GM04504 (cell line): ENCODE data around the gene RECQL5.
"Not testable (repeated sequence)": the region's sequence is repeated elsewhere in the genome, so short reads cannot be mapped to it uniquely, and the experiment has no call there.

ENCODE experiments used
- DNase-seq: peaks from one replicate; pipeline ENCODE4 v3.0.0-alpha.2; 2012; ENCODE audit warnings: low read depth

RECQL5 gene

DNA sequence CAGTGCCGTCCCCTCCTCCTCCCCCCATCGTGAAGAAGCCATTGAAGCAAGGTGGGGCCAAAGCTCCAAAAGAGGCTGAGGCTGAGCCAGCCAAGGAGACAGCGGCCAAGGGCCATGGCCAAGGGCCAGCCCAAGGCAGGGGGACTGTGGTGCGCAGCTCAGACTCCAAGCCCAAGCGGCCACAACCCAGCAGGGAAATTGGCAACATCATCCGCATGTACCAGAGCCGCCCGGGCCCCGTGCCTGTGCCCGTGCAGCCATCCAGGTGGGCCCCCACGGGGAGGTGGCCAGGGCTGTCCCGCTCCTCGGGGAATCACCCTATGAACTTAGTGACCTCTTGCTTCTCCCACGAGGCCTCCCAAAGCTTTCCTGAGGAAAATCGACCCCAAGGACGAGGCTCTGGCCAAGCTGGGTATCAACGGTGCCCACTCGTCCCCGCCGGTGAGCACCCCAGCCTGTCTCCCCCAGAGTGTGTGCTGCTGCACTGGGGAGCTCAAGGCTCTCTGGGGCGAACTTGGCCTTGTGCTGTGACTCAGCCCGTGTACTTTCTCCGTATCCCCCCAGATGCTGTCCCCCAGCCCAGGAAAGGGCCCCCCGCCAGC, 50.3 kb downstream of the RECQL5 start:
- DNase-seq, result no peak

- no peak for DNase-seq
Observed at GRCh38 chr17:75615301-75615700, 51.7 kb downstream of the RECQL5 start.

GRCh38 chr17:75614556-75615270, 52.2 kb downstream of the RECQL5 start:
- DNase-seq, result no peak

GRCh38 chr17:75614006-75614405, 52.9 kb downstream of the RECQL5 start:
- no peak for DNase-seq

DNA sequence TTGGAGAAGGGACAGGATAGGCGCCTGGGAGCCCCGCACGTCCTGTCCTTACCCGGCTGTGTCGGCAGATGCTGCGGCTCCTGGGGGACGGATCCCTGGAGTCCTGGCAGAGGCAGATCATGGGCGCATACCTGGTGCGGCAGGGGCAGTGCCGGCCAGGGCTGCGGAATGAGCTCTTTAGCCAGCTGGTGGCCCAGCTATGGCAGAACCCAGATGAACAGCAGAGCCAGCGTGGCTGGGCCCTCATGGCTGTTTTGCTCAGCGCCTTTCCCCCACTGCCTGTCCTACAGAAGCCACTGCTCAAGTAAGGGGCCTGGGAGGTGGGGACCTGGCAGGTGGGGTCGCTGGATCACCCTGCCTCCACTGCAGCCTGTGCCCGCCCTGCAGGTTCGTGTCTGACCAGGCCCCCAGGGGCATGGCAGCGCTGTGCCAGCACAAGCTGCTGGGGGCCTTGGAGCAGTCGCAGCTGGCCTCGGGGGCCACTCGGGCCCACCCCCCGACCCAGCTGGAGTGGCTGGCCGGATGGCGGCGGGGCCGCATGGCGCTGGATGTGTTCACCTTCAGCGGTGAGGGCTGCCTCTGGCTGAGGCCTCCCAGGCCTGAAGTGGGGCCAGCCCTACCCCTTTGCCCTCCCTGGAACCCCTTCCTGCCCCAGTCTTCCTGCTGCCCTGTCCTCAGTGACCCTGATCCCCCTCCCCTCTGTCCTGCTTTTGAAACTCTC, 53.9 kb downstream of the RECQL5 start:
- DNase-seq, result no peak

DNA sequence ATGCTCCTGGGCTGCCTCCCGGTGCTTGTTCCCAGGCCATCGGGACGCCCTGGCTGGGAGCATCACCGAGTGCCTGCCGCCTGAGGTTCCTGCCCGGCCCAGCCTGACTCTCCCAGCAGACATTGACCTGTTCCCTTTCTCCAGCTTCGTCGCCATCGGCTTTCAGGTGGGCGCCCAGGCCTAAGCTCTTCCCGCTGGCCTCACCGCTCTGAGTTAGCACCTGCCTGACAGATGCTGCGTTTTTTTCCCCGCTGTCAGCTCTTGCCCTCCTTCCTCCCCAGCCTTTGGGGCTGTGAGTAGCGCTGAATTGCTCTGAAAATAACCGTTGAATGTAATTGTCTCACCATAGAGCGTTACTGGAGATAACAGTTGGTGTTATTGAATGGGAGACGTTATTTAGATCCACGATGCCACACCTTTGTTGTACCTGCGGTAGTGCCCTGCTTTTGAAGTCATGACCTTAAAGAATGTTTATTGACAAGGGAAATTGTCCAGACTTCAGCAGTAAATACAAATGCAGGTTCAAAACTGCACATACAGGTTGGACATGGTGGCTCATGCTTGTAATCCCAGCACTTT, 55.0 kb downstream of the RECQL5 start:
- DNase-seq, result no peak

DNA sequence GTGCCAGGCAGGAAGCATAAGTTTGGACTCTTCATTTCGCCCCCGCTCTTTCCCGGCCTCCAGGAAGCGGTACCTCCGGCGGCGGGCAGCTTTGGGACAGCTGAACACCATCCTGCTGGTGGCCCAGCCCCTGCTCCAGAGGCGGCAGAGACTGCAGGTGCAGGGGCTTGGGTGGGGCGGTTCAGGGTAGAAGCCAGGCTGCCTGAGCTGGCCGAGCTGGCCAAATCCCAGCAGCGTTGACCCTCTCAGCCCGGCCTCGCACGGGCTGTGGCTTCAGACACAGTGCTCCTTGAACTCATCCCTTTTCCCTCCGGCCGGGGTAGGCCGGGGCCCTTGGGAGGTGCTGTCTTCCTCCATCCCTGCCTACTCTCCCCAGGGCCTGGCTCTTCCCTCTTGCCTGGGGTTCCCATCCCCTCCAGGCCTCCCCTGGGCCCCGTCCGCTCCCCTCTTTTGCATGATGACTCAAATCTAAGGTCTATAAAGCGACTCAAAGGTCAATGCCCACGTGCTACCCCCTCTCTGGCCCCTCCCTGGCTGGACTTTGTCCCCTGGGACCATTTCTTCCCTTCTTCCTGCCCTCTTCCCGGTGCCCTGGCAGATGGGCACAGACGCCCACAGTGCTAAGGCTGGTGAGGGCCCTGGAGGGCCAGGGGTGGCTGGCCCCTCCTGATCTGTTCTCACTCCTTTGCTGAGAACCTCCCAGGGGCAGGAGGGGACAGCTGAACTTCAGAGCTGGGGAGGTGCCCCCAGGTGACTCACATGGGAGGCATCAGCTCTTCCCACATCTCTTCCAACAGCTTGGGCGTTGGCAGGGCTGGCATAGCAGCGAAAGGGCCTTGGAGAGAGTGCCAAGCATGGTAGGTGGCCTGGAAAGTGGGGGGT, 56.6 kb downstream of the RECQL5 start:
- DNase-seq, result no peak

DNA sequence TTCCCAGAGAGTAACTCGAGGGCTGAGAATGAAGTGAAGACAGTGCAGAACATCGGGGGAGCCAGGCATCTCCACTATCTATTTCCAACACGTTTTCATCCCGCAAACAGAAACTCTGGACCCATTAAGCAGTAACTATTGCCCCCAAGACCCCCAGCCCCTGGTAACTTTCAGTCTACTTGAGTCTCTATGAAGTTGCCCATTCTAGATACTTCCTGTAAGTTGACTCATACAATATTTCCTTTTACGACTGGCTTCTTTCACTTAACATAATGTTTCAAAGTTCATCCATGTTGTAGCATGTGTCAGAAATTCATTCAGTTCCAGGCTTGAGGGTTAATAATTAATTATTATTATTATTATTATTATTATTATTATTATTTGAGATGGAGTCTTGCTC, 59.9 kb downstream of the RECQL5 start:
- DNase-seq, result no peak

DNA sequence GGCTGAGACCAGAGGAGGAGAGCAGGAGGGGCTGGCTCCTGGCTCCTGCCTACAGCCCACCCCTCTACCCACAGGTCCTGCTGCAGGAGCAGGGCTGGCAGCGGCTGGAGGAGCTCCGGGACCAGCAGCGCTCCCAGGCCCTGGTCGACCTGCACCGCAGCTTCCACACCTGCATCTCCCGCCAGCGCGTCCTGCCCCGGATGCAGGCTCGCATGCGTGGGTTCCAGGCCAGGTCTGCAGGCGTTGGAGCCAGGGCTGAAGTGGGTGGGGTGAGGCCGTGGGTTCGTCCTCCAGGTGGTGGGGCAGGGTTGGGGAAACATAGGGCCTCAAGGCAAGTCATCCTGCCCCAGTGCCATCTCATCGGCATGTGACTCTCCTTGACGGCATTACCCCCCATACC, 61.2 kb downstream of the RECQL5 start:
- no peak for DNase-seq

- DNase-seq, result no peak
Observed at GRCh38 chr17:75604034-75604695, 62.8 kb downstream of the RECQL5 start.

GRCh38 chr17:75603123-75603522, 63.8 kb downstream of the RECQL5 start:
- no peak for DNase-seq

DNA sequence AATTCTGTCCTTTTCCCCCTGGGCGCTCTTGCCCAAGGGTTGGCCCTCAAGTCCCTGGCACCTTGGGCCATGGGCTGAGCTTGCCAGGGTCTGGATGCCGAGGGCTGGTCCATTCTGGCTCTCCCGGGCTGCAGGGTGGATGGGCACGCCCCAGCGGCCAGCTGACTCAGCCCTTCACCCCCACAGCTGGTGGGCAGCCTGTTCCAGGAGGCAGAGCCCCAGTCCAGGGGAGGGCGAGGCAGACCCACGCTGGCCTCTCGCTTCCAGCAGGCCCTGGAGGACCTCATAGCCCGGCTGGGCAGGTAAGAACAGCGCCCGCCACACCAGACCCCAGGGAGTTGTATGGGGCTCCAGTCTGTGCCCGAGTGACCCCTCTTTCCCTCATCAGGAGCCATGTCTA, 64.3 kb downstream of the RECQL5 start:
- DNase-seq, result no peak

- no peak for DNase-seq
Observed at GRCh38 chr17:75601057-75601987, 65.6 kb downstream of the RECQL5 start.

DNA sequence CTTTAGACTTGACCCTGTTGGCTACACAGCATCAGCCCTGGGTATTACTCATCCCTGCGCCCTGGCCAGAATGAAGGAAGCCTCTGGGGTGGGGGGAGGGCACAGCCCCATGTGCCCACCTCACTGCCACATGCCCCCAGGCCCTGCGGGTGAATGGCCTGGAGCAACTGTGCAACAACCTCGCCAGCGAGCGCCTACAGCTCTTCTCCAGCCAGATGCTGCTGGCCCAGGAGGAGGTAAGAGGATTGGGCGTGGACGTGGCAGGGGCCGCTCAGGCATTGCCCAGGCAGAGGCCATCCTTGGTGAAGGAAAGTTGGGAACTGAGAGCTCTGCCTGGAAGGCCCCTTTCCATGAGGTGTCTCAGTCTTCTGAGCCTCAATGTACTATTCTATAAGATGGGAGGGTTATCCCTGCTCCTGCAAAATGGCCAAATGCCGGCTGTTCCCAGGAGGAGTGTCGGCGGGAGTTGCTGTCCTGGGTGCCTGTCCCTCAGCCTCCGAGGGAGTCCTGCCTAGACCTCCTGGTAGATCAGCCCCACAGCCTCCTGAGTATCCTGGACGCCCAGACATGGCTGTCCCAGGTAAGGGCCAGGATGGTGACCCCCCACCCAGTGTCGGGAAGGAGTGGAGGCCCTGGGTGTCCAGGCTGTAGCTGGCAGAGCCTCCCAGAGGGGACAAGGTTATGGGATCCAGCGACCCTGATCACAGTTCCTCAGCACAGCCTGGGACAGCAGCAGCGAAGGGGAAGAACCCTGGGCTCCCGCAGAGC, 70.5 kb downstream of the RECQL5 start:
- no peak for DNase-seq

- DNase-seq, result no peak
Observed at GRCh38 chr17:75595920-75596313, 71.0 kb downstream of the RECQL5 start.

GRCh38 chr17:75595284-75595919, 71.6 kb downstream of the RECQL5 start:
- no peak for DNase-seq

GRCh38 chr17:75594499-75595283, 72.3 kb downstream of the RECQL5 start:
- no peak for DNase-seq

- not testable (repeated sequence) for DNase-seq
Observed at GRCh38 chr17:75593430-75593829, 73.5 kb downstream of the RECQL5 start.
